ENCODE data around the gene ITM2C.

Gene ITM2C

DNA sequence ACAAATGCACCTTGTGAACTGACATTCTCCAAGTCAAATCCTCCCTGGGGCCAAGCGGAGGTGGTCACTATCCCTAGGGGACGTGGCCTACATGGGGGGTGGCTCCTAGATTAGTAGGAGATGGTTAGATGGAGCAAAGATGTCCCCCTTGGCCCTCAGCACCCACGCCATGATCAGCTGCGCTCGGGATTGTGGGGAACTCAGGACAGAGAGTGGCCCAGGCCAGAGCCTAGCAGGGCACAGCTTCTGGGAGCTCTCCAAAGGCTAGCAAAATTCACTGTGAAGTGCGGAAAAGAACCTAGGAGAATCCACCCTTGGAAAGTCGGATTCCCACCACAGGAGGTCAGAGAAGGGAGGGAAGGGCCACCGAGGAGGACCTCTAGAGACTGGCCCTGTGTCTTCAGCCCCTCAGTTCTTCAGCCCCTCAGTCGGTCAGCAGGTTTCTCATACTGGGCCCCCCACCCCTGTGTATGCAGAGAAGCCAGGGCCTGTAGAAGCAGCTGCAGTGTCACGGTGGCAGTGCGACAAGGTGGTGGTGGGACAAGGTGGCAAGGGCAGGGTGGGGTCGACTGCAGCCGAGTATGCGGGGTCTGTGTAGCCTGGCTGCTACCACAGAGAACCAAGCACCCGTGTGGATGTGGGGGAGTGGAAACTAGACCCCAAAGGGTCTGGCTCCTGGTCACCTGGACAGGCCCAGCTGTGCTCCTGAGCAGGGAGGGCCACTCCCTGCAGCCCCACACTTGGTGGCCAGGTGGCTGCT, 41.9 kb downstream of the ITM2C start:
- TF ChIP-seq POLR2AphosphoS5 (IDR thresholded peaks at IDR 0.05; ENCODE audit: low read depth, low read length) (no peak; the same call in 1 of the 2 replicates), TAF1 (IDR thresholded peaks at IDR 0.05; ENCODE audit: borderline replicate concordance, low read depth, low read length) (no peak), POLR2A (IDR thresholded peaks at IDR 0.05; ENCODE audit: low read depth, low read length) (no peak)
- no peak for FAIRE-seq
- no peak for DNase-seq (ENCODE audit: insufficient read length)

DNA sequence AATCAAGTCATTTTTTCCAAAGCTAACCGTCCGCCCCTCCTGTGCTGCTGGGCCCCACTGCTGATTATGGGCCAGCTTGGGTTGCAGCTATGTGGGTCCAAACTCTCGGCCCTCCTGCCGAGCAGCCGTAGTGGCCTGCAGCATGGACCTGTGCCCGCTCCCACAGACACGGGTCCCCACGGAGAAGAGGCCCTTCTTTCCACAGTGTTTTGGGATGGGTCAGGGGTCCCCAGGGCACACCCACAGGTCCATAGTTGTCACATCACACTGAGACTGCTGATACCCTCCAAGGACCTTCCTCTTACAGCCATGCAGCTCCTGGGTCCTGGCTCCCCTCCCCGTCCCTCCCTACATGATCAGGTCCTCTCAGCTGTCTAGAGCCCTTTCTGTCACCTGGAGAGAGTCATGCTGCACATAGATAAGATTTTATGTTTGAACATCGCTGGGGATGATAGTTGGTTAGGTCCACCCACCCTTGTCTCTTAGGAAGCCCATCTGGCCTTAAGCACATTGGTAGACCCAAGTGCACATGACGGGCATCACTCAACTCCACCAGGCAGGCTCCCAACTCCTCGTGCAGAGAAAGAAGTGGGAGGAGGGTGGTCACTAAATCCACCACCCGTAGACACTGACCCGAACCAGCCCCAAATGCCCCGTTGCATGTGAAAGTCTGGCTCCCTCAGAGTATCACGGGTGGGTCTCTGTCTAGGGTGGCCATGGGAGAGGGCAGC, 42.8 kb downstream of the ITM2C start:
- DNase-seq (ENCODE audit: insufficient read length) (no peak), FAIRE-seq (no peak)
- TF ChIP-seq POLR2AphosphoS5 (IDR thresholded peaks at IDR 0.05; ENCODE audit: low read depth, low read length) = no peak

DNA sequence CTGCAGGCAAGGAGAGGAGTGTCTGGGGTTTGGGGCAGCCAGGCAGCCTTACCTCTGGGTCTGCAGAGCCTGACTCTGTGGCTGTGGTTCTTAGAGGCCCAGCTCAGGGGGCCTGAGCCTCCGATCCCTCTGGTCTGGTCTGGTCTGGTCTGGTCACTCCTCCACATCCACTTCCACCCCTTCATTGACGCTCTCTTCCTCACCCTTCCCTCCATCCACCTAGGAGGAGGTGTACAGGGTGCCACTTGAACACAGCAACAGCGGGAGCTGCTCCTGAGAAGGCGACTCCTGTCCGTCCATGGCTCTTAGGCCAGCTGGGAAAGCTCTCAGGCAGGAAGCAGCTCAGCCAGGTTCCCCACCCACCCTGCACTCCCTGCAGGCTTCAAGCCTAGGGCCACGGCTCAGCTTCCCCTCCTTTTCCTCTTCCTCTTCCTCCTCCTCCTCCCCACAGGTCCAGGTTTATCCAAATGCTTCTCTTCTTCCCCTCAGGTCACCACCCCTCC, 43.4 kb downstream of the ITM2C start:
- no peak for FAIRE-seq

DNA sequence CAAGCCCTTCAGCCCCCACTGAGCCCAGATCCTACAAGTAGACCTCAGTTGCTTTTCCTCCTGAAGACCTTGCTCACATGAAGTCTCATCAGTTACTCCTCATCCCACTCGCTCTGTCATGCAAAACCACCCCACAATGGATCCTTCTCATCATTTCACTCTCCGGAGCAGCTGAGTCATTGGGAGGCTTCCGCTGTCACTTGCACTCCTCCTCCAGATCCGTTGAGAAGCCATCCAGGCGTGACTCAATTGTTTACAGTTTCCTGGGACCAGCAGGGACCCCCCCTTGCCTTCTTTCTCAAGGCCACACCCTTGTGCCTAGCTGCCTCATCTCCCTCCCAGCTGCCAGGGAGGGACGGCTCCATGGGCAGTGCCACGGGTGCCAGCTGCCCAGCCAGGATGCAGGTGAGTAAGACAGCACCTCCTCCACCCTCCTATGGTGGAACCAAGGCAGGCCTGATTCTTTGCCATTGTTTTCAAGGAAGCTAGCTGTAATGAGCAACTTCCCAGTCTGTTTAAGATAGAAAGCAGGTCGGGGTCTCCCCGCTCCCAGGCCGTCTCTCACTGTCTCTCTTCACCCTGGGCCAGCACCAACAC, 44.0 kb downstream of the ITM2C start:
- TF ChIP-seq POLR2A (IDR thresholded peaks at IDR 0.05; ENCODE audit: low read depth, low read length) = no peak
- no peak for TF ChIP-seq TAF1 (IDR thresholded peaks at IDR 0.05; ENCODE audit: borderline replicate concordance, low read depth, low read length)
- FAIRE-seq (peak; percentile 58), DNase-seq (ENCODE audit: insufficient read length) (no peak)

More for the DNA sequence above, 43.4 kb downstream of the ITM2C start:
- TF ChIP-seq POLR2A (IDR thresholded peaks at IDR 0.05; ENCODE audit: low read depth, low read length) (no peak), POLR2AphosphoS5 (IDR thresholded peaks at IDR 0.05; ENCODE audit: low read depth, low read length) (no peak), TAF1 (IDR thresholded peaks at IDR 0.05; ENCODE audit: borderline replicate concordance, low read depth, low read length) (no peak)
- DNase-seq (ENCODE audit: insufficient read length) = no peak

DNA sequence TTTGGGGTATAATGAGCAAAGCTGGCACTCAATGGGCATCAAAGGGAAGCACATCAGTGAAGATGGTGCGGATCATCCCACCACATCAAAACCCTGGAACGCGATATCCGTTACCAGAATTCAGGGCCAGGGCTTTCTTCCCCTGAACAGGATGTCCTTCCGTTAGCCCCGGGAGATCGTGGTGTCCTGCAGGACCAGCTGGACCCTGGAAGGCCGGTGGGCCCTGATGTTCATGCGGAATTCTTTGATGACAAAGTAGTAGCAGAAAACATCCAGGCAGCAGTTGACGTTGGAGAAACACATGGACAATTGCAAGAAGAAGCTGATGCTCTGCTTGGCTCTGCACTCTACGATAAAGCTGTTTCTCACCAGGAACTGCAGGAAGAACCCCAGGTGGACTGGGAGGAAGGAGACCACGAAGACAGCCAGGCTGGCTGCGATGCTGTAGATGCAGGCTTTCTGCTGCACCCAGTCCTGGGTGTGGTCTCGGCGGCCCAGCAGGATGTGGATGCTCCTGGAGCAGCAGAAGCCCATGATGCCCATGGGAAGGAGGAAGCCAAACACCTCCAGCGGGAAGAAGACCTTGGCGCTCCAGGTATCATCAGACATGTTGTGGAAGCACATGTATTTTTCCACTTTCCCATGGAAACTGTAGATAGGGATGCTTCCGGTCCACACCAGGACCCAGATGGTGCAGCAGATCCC, 45.3 kb downstream of the ITM2C start:
- DNase-seq (ENCODE audit: insufficient read length) = no peak
- FAIRE-seq = no peak
- 0 out of 2 replicates have a peak, but pooled peaks have one; percentile 8 for TF ChIP-seq POLR2A (IDR thresholded peaks at IDR 0.05; ENCODE audit: low read depth, low read length)
- no peak for TF ChIP-seq TAF1 (IDR thresholded peaks at IDR 0.05; ENCODE audit: borderline replicate concordance, low read depth, low read length)
- no peak for TF ChIP-seq POLR2AphosphoS5 (IDR thresholded peaks at IDR 0.05; ENCODE audit: low read depth, low read length)

DNA sequence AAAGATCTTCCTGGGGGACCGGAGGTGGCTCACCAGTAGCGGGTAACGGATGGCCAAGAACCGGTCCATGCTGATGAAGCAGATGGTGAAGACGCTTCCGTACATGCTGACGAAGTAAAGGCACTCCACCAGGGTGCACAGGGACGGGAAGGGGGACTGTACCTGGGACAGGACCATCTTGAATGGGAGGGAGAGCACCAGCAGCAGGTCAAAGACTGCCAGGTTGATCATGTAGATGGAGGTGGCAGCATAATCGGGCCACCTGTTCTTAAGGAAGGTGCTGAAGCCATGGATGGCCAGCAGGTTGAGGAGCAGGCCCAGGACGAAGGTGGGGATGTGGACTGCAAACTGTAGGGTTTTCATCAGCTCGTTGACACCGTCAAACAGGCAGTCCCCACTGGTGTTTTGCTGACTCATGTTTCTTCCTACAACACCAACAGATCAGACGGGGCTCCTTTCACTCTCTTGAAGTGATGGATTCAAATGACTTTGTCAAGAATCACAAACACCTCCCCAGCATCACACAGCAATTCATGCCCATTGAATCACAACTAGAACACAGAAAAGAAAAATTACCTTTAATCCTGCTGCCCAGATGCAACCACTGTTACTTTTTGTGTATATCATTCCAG, 45.9 kb downstream of the ITM2C start:
- DNase-seq (ENCODE audit: insufficient read length) = no peak
- FAIRE-seq = no peak
- TF ChIP-seq POLR2A (IDR thresholded peaks at IDR 0.05; ENCODE audit: low read depth, low read length) = 0 out of 2 replicates have a peak, but pooled peaks have one; percentile 7
- no peak for TF ChIP-seq TAF1 (IDR thresholded peaks at IDR 0.05; ENCODE audit: borderline replicate concordance, low read depth, low read length)

DNA sequence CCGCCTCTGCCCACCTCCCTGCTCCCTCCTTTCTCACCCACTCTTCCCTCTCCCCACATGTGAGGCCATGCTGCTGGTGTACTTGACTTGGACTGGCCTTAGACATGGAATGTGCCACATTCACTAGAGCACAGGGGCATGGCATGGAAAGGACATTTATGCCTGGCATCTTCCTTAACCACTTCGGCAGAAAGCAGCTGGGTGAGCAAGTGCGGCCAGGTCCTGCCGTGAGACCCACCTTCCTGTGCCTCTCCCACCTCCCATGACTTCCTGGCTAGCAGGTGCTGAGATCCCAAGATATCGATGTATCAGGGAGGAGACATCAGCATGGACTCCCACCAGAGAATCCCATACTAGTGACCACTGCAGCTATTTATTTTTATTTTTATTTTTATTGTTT, 47.3 kb downstream of the ITM2C start:
- TF ChIP-seq POLR2A (IDR thresholded peaks at IDR 0.05; ENCODE audit: low read depth, low read length) (no peak), POLR2AphosphoS5 (IDR thresholded peaks at IDR 0.05; ENCODE audit: low read depth, low read length) (peak; percentile 47)
- DNase-seq (ENCODE audit: insufficient read length) (no peak), FAIRE-seq (no peak)

DNA sequence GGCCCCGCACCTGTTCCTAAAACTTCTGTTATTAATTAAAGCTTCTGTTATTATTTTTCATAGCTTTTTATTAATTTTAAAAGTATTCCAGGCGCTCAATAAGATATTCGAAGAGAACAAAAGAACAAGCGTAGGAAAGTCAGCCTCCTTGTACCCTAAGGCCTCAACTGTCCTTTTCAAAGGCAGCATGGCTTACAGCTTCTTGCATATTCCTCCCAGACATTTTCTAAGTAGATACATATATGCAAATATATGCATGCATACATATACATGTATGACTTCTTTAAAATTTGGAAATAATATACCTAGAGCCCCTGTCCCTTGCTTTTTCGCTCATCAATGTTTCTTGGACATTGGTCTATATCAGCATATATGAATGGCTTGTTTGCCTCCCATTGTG, 48.0 kb downstream of the ITM2C start:
- DNase-seq (ENCODE audit: insufficient read length) (no peak), FAIRE-seq (no peak)
- TF ChIP-seq TAF1 (IDR thresholded peaks at IDR 0.05; ENCODE audit: borderline replicate concordance, low read depth, low read length) = no peak
- TF ChIP-seq POLR2A (IDR thresholded peaks at IDR 0.05; ENCODE audit: low read depth, low read length) = no peak
- TF ChIP-seq POLR2AphosphoS5 (IDR thresholded peaks at IDR 0.05; ENCODE audit: low read depth, low read length) = no peak

DNA sequence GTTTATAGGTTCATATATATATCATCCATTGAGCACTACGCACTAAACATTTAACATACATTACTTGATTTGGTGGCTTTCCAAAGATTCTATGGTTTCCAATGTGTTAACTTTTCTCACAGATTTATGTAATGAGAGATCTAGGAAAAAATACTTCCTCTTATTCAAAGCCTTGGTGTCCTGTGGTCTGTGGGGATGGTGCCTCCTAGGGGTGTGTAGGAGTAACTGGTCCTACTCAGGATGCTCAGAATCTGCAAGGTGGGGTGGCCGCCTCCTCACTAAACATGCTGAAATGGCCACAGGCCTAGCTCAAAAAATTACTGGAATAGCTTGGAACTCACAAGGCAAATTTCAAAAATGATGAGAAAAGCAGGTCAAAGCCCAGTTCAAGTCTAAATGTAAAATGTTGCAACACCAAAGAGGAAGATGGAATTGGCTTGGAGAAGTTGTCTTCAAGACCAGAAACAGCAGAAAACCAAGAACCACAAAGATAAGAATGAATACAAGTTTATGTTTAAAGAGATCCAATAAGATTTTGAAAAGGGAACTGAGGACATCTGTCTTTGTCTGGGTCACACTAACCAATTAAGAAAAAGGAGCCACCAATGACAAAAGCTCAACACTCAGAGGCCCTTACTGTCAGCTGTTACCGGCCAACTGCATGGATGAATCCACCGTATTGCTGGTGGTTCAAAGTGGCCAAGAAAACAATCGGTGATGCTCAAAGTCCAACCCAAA, 48.8 kb downstream of the ITM2C start:
- DNase-seq (ENCODE audit: insufficient read length) = no peak
- FAIRE-seq = peak; percentile 82
- TF ChIP-seq POLR2A (IDR thresholded peaks at IDR 0.05; ENCODE audit: low read depth, low read length) = no peak; the same call in 1 of the 2 replicates

DNA sequence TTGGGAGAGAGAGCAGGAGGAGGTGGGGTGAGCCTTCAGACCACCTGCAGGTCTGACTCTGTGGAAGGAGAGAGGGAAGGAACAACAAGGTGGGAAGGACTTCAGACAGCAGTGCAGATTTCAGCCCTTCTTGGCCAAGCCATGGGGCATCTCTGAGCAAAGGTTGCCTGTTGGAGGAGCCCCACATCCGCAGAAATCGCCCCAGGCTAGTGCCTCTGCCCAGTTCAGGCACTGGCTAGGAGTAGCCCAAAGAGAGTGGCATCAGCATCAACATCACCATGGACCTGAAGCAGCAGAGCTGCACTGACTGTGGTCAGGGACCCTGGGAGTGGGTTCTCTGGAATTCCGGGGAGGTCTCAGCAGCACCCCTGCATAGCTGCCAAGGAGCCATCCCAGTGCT, 50.1 kb downstream of the ITM2C start:
- no peak for DNase-seq (ENCODE audit: insufficient read length)
- TF ChIP-seq TAF1 (IDR thresholded peaks at IDR 0.05; ENCODE audit: borderline replicate concordance, low read depth, low read length) = no peak
- no peak for TF ChIP-seq POLR2AphosphoS5 (IDR thresholded peaks at IDR 0.05; ENCODE audit: low read depth, low read length)
- FAIRE-seq = no peak

DNA sequence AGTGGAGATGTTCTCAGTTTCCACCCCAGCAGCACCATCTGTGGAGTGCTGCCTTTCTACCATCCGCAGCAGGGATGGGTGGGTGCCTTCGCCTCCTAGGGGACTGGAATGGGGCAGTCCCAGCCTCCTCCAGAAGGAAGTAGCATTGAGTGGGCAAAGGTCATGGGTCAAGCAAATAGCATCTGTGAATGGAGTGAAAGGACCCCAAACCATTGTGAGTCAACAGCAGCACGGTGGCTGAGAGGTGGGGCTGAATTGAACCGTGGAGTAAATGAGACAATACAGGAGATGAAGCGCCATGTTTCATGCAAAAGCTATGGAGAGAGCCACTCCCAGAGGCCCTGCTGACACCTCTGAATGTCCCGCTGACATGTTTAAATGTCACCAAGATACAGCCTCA, 50.6 kb downstream of the ITM2C start:
- TF ChIP-seq POLR2A (IDR thresholded peaks at IDR 0.05; ENCODE audit: low read depth, low read length) = no peak
- TF ChIP-seq POLR2AphosphoS5 (IDR thresholded peaks at IDR 0.05; ENCODE audit: low read depth, low read length) = no peak
- FAIRE-seq = peak; percentile 33
- no peak for DNase-seq (ENCODE audit: insufficient read length)
